Left colon (tissue), 2 donors: Measurements from ENCODE around the gene BCAM. TPM values are rescaled to one million over a fixed set of nuclear protein-coding genes. Genes with fewer than 3 reads are reported as not detected.

ENCODE experiments used
- ATAC-seq: fragments of 200-7000 bp; cut with Tn5 transposase; one replicate; pipeline ENCODE4 v1.9.1; 2020; ENCODE audit warnings: mild to moderate bottlenecking, moderate library complexity
- DNase-seq, 2 donors: peaks; one replicate each; pipeline ENCODE4 v3.0.0-alpha.2; 2020
- intact Hi-C, 2 donors: fragments of 100-400 bp; cut with DNase I in 1 of 2; cut with micrococcal nuclease in 1 of 2; formaldehyde crosslinking; loops; one replicate each; pipeline versions ENCODE4 v1.11.2 to v1.14.0; 2022; cut with DNase I, micrococcal nuclease
- total RNA-seq, 2 donors: library from RNA; stranded (reverse); fragmentation: NEBNext Ultra II Directional; extraction: Animal tissue kit (Norgen Biotek cat#: 25700); gene quantifications; one replicate each; pipeline ENCODE4 v1.2.1, GENCODE V29; 2021
- donor health status: DM: no; HTN: no; CAD: no.
- donor health status: DM: yes; HTN: yes; CAD: no.

The BCAM gene
- total RNA-seq, 2 donors from 2014 or later, result 21.4 to 21.7 TPM

DNA sequence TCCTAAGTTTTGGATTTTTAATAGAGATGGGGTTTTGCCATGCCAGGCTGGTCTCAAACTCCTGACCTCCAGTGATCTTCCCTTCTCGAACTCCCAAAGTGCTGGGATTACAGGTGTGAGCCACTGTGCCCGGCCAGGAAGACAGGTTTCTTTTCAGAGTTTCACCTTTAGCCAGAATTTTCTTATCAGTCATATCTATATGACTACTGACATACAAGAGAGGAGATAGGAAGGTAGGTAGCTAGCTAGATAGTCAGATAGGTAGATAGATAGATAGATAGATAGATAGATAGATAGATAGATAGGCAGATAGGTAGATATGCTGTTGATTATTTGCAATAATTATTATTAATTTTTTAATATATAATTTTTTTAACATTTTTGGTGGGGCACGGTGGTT, 23.6 kb upstream of the BCAM start:
- no peak for DNase-seq
- intact Hi-C loops, result loop anchor here in 1 of 2 donors (5.0 kb wide), 1 partner anchor 47 kb away; no protein-coding TSS in a partner anchor
- ATAC-seq, result peak; percentile 62

GRCh38 chr19:44785993-44786392, 22.9 kb upstream of the BCAM start:
- DNase-seq (no peak), ATAC-seq (peak; percentile 8)
- intact Hi-C loops, result loop anchor here in 1 of 2 donors (5.0 kb wide), 1 partner anchor 46 kb away; no protein-coding TSS in a partner anchor

DNA sequence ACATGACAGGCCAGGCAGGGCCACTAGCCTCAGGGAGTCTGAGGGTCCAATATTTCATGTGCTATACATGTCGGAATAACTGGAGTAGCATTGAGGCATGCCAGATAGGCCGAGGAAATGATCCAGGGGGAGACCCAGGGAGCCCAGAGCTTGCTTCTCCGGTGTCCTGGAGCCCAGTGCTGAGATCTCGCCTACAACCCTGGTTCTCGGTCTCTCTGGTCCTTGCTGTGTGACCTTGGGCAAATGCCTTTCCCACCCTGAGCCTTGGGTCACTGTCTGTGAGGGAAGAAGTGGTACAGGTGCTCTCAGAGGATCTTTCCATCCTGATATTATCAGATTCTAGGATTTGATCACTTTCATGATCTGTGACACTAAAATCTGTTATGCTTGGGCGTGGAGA, 19.9 kb upstream of the BCAM start:
- DNase-seq (no peak), ATAC-seq (no peak)
- intact Hi-C loops, result loop anchor here in 1 of 2 donors (5.0 kb wide), 1 partner anchor 43 kb away; no protein-coding TSS in a partner anchor

GRCh38 chr19:44789943-44790483, 18.9 kb upstream of the BCAM start:
- no peak for ATAC-seq
- intact Hi-C loops, result loop anchor here (5.0 to 10.0 kb wide), 2 partner anchors 42 to 55 kb away; partner anchors contain the start of gene NECTIN2 (in 1 of the 2)
- no peak for DNase-seq

DNA sequence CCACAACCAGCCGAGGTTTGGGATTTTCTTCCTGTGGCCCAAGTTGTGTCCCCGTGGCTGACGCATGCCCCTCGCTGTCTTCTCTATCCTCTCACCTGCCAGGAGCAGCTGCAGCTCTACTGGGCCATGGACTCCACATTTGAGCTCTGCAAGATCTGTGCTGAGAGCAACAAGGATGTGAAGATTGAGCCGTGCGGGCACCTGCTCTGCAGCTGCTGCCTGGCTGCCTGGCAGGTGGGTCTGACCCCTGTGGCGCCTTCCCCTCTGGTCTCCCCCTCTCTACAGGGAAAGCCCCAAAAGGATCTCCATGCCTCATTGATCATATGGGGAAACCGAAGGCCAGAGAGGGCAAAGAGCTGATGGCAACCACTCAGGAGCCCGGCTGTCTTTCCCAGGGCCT, 16.6 kb upstream of the BCAM start:
- intact Hi-C loops, result loop anchor here in 1 of 2 donors (10.0 kb wide), 1 partner anchor 53 kb away; the partner anchor contains the start of gene NECTIN2
- ATAC-seq, result no peak

GRCh38 chr19:44794610-44795009, 14.3 kb upstream of the BCAM start:
- DNase-seq (no peak), ATAC-seq (no peak)
- intact Hi-C loops, result loop anchor here in 1 of 2 donors (10.0 kb wide), 1 partner anchor 50 kb away; the partner anchor contains the start of gene NECTIN2

More for the DNA sequence above, 16.6 kb upstream of the BCAM start:
- DNase-seq, result no peak

DNA sequence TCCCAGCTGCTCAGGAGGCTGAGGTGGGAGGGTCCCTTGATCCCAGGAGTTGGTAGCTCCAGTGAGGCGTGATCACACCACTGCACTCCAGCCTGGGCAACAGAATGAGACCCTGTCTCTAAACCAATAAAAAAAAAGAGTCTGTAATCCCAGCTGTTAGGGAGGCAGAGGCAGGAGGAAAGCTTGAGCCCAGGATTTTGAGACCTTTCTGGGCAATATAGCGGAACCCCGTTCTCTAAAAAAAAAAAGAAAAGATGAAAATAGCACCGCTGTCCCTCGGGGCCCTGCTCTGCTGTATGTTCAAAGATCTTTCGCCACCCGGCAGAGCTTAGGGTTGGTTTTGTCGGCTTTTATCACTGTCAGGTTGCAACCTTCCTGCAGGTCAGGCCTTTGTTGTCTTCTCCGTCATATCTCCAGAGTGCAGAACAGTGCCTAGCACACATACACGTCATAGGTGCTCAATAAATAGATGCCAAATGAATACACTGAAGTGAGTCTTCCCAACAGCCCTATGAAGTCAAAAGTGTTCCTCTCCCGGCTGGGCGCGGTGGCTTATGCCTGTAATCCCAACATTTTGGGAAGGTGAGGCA, 13.4 kb upstream of the BCAM start:
- ATAC-seq (no peak), DNase-seq (no peak)
- intact Hi-C loops, result loop anchor here in 1 of 2 donors (10.0 kb wide), 1 partner anchor 49 kb away; the partner anchor contains the start of gene NECTIN2

- DNase-seq (no peak), ATAC-seq (no peak)
- intact Hi-C loops, result loop anchor here in 1 of 2 donors (10.0 kb wide), 1 partner anchor 48 kb away; the partner anchor contains the start of gene NECTIN2
These were observed 12.2 kb upstream of the BCAM start for GRCh38 chr19:44796701-44797115.

DNA sequence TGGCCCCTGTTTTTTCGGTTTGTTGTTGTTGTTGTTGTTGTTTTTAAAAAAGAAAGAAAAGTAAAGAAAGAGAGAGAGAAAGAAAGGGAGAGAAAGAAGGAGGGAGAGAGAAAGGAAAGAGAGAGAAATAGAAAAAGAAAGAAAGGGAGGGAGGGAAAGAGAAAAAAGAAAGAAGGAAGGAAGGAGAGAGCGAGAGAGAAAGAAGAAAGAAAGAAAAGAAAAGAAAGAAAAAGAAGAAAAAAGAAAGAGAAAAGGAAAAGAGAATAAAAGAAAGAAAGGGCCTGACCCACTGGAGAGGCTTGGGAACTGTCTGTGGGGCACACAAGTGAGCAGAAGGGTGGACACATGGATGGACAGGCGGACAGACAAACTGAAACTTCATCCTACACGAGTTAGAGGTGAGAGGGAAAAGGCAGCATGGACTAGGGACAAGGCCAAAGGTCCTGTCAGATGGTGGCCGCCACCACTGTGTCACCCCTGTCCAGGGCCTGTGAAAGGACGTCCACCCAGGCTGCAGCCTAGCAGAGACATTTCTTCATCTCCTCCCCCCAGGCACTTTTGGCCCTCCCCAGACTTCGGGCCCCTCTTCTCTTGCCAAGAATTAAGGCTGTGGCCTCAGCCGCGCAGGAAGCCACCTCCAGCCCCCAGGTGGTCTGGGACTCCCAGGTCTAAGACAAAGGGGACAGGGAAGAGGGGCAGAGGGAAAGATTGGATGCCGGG, 9.1 kb upstream of the BCAM start:
- no peak for DNase-seq
- intact Hi-C loops, result loop anchor here (5.0 to 10.0 kb wide), 2 partner anchors 43 to 45 kb away; partner anchors contain the start of gene NECTIN2 (in 1 of the 2)
- ATAC-seq, result peak; percentile 14

DNA sequence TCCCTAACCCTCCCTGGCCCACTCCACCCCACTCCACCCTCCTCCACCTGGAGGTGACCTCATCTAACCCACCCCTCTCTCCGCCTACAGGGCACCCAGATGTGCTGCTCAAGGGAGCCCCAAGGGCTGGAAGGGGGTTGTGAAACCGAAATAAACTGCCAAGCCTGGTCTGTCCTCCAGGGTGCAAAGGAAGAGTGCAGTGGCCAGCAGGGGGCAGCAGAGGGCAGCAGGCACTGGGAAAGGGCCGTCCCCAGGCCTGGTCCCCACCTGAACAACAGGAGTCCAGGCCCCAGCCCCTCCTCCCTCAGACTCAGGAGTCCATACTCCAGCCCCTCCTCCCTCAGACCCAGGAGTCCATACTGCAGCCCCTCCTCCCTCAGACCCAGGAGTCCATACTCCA, 8.4 kb upstream of the BCAM start:
- DNase-seq, result peak; percentile 70 to 89
- intact Hi-C loops, result loop anchor here in 1 of 2 donors (5.0 kb wide), 1 partner anchor 42 kb away; no protein-coding TSS in a partner anchor
- ATAC-seq, result peak; percentile 79

DNA sequence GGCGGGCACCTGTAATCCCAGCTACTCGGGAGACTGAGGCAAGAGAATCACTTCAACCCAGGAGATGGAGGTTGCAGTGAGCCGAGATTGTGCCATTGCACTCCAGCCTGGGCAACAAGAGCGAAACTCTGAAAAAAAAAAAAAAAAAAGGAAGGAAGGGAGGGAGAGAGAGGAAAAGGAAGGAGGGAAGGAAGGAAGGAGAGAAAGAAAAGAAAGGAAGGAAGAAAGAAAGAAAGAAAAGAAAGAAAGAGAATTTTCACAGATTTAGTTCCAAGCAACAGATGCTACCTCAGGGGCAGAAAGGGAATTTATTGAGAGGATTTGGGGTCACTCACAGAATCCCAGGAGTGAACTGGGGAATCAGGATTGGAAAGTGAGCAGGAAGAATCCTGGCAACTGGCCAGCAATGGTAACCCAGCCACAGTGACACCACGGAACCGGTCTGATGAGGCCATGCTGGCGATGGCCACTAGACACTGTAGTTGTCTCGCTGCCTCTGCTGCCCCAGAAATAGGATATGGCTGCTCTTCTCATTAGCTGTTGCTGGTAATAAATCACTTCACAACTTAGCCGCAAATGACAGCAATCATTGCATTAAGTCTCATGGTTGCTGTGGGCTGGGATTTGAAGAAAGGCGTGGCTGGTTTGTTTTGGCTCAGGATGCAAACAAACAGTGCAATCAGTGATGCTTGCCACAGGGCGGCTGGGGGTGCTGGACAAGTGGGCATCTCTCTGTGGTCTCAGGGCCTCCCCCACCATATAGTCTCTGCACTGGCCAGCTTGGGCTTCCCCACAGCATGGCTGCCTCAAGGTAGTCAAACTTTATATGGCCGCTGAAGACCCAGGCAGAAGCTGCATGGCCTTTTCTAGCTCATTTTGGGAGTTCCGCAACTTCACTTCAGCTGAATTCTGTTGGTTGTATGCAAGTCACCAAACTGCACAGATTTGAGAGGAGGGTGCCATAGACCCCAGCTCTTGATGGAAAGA, 5.2 kb upstream of the BCAM start:
- no peak for ATAC-seq
- no peak for DNase-seq
- intact Hi-C loops, result loop anchor here in 1 of 2 donors (5.0 kb wide), 1 partner anchor 39 kb away; no protein-coding TSS in a partner anchor

DNA sequence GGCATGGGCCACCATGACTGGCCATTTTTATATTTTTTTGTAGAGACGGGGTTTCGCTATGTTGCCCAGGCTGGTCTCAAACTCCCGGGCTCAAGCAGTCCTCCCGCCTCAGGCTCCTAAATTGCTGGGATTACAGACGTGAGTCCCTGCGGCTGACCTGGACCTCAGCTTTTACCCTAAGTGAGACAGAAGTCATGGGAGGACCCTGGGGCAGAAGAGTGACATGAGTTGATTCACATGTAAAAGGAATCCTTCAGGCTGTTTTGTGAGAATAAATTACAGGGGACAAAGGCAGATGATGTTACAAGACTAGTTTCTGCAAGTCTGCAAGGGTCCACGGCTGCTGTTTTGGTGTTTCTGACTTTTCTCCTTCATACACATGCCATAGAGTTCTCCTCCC, 2.6 kb upstream of the BCAM start:
- ATAC-seq, result no peak
- no peak for DNase-seq
- intact Hi-C loops, result no loop called here

GRCh38 chr19:44807162-44807561, 1.7 kb upstream of the BCAM start:
- intact Hi-C loops, result no loop called here
- ATAC-seq (peak; percentile 80), DNase-seq (peak; percentile 71 to 79)

DNA sequence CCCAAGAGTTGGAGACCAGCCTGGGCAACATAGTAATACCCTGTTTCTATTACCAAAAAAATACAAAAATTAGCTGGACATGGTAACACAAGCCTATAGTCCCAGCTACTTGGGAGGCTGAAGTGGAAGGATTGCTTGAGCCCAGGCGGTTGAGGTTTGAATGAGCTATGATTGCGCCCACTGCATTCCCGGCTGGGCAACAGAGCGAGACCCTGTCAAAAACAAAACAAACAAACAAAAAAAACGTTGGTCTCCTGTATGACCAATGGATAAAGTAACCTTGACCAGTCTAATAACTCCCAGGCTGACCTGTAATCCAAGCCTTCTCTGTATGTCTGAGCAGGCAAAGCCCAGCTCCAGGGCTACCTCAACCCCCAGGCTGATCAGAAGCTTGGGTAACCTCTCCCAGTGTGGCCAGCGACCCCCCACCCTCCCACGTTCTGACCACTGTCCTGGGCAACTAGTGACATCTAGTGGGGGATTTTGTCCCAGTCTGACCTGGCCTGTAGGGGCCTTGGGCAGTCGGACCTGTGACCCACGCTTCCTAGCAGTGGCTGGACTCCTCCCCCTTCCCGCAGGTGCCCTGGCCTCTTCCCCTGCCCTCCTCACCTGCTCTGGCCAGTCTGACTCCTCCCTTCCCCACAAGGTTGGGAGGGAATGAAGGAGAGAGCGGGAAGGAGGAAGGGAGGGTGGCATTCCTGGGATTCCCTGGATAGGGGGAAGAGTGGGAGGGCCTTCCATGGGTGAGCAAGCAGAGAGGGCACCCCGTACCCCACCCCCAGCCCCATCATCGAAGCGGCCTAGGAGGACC, 1.0 kb upstream of the BCAM start:
- intact Hi-C loops, result no loop called here
- peak; percentile 44 for ATAC-seq
- DNase-seq, result peak; percentile 29 to 55

DNA sequence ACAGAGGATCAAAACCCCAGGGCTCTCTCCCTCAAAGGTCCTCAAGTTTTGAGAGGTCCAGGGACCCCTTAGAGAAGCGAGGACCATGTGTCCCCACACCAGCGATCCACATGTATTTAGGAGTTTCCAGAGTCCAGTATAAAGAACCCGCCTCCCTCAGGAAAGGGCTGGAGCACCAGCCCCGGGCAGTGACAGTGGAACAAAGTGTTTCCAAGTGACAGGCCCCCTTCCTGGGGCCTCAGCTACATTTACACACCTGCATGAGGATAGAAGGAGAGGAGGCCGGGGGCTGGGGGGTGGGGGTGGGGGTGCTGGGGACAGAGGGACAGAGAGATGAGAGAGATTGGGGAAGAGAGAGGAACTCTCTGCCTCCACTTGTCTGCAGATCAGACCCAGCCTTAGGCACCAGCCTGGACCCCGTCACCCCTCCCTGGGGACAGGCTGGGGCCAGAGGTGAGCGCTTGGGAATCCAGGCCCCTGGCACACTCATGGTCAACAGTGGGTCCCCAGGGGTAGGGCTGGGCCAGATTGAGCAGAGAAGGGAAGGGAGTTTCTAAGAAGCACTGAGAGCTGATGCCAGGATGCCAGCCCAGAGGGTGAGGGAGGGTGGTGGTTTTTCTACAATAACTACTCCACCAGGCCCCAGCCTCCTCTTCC, 802 bp downstream of the BCAM start:
- ATAC-seq, result no peak
- no peak for DNase-seq

GRCh38 chr19:44810234-44811121, 1.6 kb downstream of the BCAM start:
- no peak for DNase-seq
- no peak for ATAC-seq
- intact Hi-C loops, result no loop called here

More for the DNA sequence above, 802 bp downstream of the BCAM start:
- intact Hi-C loops, result no loop called here
